Measurements from ENCODE around the gene C6orf52.

DNA sequence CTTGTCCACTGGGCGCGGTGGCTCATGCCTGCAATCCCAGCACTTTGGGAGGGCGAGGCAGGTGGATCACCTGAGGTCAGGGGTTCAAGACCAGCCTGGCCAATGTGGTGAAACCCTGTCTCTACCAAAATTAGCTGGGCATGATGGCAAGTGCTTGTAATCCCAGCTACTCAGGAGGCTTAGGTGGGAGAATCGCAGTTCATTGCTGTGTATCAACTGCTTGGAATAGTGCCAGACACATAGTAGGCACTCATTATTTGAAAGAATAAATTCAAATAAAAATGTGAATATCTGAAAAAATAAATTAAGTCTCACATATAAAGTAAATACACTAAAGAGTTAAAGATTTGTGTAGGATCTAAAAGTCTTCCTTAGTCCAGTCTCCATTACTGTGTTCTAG, 2.2 kb upstream of the C6orf52 start:
- TF ChIP-seq, protein P1, sequence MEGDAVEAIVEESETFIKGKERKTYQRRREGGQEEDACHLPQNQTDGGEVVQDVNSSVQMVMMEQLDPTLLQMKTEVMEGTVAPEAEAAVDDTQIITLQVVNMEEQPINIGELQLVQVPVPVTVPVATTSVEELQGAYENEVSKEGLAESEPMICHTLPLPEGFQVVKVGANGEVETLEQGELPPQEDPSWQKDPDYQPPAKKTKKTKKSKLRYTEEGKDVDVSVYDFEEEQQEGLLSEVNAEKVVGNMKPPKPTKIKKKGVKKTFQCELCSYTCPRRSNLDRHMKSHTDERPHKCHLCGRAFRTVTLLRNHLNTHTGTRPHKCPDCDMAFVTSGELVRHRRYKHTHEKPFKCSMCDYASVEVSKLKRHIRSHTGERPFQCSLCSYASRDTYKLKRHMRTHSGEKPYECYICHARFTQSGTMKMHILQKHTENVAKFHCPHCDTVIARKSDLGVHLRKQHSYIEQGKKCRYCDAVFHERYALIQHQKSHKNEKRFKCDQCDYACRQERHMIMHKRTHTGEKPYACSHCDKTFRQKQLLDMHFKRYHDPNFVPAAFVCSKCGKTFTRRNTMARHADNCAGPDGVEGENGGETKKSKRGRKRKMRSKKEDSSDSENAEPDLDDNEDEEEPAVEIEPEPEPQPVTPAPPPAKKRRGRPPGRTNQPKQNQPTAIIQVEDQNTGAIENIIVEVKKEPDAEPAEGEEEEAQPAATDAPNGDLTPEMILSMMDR (IDR thresholded peaks at IDR 0.05) = no peak
- no peak for TF ChIP-seq EZH2 (IDR thresholded peaks at IDR 0.05)

Data from neural progenitor cell (in vitro differentiated cells).